T-helper 2 cell treated with Interferon-gamma antibody and Interleukin-4, amounts not matched to agents 100 ng/mL and 5 ng/mL, for 36 hours (primary cell): ENCODE data around the gene SLC22A23. TPM values are rescaled to one million over a fixed set of nuclear protein-coding genes. Genes with fewer than 3 reads are reported as not detected.

Experiments
- intact Hi-C: fragments of 100-400 bp; cut with micrococcal nuclease; formaldehyde crosslinking; loops from one replicate; pipeline ENCODE4 v1.15.1; 2023
- total RNA-seq: library from RNA; stranded (reverse); gene quantifications from 2 replicates; pipeline ENCODE4 v1.2.3, GENCODE V29; 2022

The SLC22A23 gene
- total RNA-seq, 1 donor from 2014 or later: 0.27 TPM

DNA sequence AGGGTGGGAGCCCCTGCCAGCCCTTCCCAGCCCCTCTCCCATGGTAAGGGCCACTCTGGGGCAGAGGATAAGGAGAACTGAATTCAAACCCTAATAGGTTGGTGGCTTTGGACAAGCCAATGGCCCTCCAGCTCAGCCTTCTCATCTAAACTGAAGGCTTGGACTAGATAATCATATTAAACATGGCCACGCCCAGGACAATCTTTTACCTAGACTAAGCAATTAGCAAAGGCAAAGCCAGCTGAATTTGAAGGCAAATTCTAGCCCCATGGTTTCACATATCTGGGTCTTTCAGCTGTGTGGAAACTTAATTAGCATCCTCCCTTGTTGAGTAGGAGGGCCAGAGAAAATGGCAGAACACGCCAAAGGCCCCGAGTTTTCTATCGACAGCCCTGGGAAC lies 10.7 kb downstream of the SLC22A23 start:
- intact Hi-C loops: no loop called here

DNA sequence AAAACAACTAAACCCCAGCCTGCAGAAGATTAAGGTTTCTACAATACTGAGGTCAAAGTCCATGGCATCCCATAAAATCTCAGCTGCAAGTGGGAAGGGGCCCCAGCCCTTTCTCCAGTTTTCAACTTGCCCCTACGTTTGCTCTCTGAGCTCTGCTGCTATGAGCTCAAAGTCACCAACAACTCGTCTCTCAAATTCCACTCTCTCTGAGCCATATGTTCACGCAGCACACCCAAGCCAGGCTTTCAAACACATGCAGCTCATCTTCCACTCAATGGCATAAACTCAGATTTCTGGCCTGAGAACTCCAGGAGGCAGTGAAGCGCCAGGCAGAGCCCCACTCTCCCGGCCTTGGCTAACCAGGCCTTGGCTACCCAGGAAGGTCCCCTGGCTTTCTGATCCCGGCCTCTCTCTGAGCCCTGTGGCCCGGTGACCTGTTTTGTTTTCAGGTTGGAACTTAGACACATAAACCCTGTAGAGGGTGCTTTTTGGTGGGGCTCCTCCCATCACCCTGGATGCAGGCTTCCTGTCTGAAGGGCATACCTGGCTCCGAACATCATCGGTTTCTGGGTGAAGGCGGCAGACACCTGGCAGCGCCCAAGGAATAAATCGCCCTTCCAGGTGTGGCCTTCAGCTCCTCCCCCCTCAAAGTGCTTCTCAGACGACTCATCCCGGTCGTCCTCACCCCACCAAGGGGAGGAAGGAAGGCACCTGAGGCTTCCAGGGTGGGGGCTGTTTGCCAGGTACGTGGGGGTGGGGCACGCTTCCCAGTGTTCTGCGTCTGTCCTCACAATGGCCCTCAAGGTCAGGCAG lies 12.4 kb downstream of the SLC22A23 start:
- intact Hi-C loops: no loop called here

GRCh38 chr6:3443221-3443515 lies 13.7 kb downstream of the SLC22A23 start:
- intact Hi-C loops: no loop called here

GRCh38 chr6:3442431-3443220 lies 14.2 kb downstream of the SLC22A23 start:
- intact Hi-C loops: no loop called here

DNA sequence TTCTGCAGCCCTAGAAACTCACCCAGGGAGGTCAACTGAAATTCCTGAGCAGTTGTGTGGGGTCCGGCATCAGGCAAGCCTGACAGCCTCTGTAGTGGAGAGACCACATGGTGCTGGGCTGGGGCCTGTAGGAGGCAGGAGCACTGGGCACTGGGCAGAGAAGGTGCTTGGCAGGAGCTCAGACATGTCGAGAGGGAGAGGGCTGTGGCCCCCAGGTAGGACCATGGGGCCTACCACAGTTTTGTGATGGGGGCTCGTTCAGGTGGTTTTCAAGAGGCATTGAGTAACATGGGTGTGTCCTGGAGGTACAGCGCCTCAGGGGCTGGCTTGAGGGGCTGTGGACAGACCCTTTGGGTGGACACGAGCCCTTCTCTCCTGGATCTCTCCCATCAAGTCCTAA lies 15.9 kb downstream of the SLC22A23 start:
- intact Hi-C loops: no loop called here

- intact Hi-C loops: no loop called here
Measured at GRCh38 chr6:3439961-3440360, 16.9 kb downstream of the SLC22A23 start.

DNA sequence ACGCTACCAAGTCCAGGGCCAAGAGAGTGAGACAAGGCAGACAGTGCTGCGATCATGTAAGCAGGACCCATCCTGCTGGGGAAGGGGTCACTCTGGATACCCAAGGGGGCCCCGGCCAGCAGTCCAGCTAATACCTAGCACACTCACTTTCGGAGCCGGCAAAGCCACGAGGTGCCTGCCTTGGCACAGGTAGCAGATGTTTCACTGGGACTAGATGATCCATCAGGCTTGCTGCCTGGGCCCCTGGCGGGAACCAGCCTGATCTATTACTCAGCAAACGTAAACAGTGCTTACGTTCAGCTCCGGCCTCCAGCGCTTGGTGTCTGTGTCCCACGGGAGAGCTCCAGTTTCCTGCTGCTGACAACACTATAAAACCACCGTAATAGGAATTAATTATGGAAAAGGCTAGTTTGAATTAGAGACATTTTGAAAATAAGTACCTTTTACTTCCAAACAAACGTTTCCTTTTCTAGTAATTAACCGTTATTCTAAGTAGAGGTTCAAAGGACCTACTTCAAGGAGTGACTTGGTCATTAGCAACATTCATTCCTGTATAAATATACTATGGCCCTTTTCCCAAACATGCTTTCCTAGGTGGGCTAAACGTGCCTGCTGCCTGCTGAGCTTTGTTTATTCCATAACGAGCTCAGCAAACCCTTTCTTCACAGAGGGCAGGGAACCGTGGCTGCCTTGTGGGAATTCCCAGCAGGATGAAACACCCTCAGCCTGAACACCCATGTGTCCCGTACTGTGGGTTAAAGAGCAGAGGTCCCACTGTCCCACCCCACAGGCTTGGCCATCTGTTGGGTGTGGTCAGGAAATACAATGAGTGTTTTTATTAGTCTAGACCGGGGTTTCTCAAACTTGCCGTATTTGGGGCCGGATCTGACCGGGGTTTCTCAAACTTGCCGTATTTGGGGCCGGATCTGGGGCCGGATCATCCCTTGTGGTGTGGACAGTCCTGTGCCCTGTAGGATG lies 18.4 kb downstream of the SLC22A23 start:
- intact Hi-C loops: no loop called here

- intact Hi-C loops: no loop called here
Measured at GRCh38 chr6:3433005-3433404, 23.8 kb downstream of the SLC22A23 start.

GRCh38 chr6:3432416-3432815 lies 24.4 kb downstream of the SLC22A23 start:
- intact Hi-C loops: no loop called here

DNA sequence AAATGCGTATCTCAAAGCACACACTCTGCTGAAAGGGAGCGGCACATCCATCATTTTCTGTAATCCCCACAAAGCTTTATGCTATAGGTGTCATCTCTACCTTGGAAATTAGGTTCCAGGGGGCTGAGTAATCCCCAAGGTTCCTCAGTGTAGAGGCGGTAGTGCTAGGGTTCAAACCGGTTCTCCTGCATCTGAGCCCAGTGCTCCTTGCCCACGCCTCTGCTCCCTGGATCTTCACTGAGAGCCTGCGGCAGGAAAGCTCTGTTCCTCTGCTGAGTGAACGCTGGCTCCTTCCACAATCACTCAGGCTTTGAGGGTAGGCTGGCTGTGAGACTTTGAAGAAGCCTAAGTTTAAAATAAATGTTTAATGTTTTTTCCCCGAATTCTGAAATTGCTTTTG lies 24.9 kb downstream of the SLC22A23 start:
- intact Hi-C loops: no loop called here

GRCh38 chr6:3429211-3429610 lies 27.6 kb downstream of the SLC22A23 start:
- intact Hi-C loops: no loop called here

DNA sequence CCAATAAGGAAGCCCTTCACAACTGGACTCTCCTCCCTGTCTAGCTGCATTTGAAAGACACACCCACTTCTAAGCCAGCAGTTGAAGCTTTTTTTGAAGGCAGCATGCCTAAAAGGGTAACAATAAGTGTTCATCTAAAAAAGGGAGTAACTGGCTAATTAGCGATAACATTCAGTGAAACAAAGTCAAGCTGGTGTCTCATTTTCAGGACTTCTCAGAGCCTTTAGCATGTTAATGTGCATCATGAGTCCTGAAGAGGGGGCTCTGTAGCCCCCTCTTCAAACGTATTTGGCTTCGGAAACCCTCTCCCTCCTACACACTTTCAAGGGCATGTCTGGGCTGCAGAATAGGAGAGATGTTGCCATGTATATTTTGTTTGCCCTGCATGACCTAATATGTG lies 28.1 kb downstream of the SLC22A23 start:
- intact Hi-C loops: no loop called here

GRCh38 chr6:3428247-3428646 lies 28.6 kb downstream of the SLC22A23 start:
- intact Hi-C loops: no loop called here

GRCh38 chr6:3427687-3428085 lies 29.2 kb downstream of the SLC22A23 start:
- intact Hi-C loops: no loop called here

- intact Hi-C loops: no loop called here
Measured at GRCh38 chr6:3426927-3427686, 29.7 kb downstream of the SLC22A23 start.

DNA sequence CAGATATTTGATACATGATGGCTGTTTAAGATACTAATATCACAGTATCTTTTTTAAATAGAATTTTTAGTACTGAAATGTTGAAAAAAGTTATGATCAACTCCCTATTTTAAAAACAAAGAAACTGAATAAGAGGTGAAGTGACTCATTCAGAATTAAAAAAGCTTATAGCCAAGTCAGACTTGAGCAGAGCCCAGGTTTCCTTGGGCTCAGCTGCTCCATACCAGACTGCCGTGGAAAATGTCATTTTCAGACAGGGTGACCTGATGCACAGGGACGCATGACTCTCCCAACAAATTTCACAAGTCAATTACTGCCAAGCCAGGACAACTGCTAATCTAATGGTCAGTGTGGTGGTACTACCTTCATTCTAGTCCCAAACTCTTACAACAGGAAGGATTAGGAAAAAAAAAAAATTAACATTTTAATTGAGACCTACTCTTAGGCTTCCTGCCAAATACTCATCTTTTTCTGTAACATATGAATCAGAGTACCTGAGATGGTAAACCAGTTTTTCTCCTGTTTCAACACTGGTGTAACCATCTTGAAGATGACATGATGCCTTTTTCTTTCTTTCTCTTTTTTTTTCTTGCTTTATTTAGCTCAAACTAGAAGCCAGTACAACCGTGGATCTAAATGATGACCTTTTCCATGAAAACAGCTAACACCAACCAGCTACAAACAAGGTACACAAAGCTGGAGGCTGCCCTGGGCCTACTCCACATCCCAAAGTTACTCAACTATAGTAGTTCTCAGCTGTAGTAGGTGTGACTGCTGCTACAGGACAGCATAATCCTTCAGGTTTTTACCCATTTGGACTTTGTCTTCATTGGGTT lies 30.5 kb downstream of the SLC22A23 start:
- intact Hi-C loops: no loop called here

- intact Hi-C loops: no loop called here
Measured at GRCh38 chr6:3425574-3425973, 31.3 kb downstream of the SLC22A23 start.

- intact Hi-C loops: no loop called here
Measured at GRCh38 chr6:3424185-3424927, 32.5 kb downstream of the SLC22A23 start.

- intact Hi-C loops: no loop called here
Measured at GRCh38 chr6:3423439-3424184, 33.2 kb downstream of the SLC22A23 start.
